Measurements from ENCODE around the gene MACROD2. TPM values are rescaled to one million over a fixed set of nuclear protein-coding genes. Genes with fewer than 3 reads are reported as not detected.

The MACROD2 gene
- total and polyA plus RNA-seq, 7 donors: 0.20 to 4.8 (median 0.87) TPM

DNA sequence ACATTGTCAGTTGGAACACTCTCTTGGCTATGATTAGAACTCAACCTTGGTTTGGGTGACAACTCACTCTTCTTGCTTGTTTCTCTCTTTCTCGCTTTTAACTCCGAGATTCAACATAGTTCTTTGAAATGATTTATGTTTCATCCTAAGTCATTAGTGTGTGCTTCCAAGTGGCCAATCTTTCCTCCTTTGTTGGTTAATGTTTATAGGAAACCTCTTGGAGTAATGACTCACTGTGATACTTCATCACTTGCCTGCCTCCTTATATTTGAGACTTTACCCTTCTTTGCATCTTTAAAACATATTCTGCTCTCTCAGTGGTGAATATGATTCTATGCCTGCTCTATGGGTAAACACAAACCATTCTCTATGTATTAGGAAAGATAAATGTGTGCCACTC, 621.8 kb downstream of the MACROD2 start:
- DNase-seq (no peak), ATAC-seq (no peak)
- 70 to 80% (median 79%) methylated on average over 2 of the region's 2 CpGs for WGBS, 3 donors
- H3K27me3 ChIP-seq (ENCODE audit: insufficient read depth in 3 of 3, low read length in 2 of 3): no peaks in the 10 kb centered on the region
- H3K4me1 ChIP-seq: no peaks in the 10 kb centered on the region
- no peaks in the 10 kb centered on the region for H3K9me3 ChIP-seq
- H3K27ac ChIP-seq: no peak overlapping the region
- intact Hi-C loops (cut with DNase I): no loop called here
- TF ChIP-seq, protein P1, sequence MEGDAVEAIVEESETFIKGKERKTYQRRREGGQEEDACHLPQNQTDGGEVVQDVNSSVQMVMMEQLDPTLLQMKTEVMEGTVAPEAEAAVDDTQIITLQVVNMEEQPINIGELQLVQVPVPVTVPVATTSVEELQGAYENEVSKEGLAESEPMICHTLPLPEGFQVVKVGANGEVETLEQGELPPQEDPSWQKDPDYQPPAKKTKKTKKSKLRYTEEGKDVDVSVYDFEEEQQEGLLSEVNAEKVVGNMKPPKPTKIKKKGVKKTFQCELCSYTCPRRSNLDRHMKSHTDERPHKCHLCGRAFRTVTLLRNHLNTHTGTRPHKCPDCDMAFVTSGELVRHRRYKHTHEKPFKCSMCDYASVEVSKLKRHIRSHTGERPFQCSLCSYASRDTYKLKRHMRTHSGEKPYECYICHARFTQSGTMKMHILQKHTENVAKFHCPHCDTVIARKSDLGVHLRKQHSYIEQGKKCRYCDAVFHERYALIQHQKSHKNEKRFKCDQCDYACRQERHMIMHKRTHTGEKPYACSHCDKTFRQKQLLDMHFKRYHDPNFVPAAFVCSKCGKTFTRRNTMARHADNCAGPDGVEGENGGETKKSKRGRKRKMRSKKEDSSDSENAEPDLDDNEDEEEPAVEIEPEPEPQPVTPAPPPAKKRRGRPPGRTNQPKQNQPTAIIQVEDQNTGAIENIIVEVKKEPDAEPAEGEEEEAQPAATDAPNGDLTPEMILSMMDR (IDR thresholded peaks at IDR 0.05): no peak
- no peak overlapping the region for H3K4me3 ChIP-seq
- H3K36me3 ChIP-seq (ENCODE audit: insufficient read depth in 1 of 2, low read depth in 1 of 2): no peaks in the 10 kb centered on the region

DNA sequence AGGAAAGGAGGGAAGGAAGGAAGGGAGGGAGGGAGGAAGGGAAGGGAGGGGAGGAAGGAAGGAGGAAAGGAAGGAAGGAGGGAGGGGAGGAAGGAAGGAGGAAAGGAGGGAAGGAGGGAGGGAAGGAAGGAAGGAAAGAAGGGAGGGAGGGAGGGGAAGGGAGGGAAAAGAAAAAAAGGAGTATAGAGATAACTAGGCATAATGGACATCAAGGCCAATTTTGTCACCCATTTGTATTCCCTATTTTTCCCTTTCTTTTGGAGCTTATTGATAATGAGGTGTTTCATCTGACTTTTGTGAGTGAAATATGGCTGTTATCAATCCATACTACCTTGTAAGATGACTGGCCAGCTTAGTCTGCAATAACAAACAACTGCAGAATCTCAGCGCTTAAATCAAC, 624.1 kb downstream of the MACROD2 start:
- intact Hi-C loops (cut with DNase I): no loop called here
- H3K9me3 ChIP-seq: no peaks in the 10 kb centered on the region

DNA sequence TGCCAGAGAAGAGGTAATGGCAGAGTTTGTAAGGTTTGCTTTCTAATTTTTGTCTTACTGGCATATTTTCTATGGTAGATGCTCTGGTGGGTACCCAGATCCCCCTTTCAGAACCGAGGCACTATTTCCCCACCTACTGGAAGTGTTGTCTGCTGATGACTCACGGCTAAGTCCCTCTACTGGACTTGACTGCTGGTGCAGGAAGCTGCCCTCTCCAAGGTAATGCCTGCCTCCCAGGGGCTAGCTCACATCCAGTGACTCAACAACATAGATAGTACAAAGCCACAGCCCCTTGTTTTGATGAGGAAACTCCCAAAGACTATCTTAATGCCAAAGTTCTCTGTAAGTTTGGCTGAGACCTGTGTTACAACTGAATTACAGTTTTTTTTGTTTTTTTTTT, 627.5 kb downstream of the MACROD2 start:
- 50 to 54% (median 52%) methylated on average over 2 of the region's 2 CpGs for WGBS, 3 donors
- intact Hi-C loops (cut with DNase I): no loop called here
- H3K4me3 ChIP-seq: no peak overlapping the region
- DNase-seq: no peak
- TF ChIP-seq, protein P1 (IDR thresholded peaks at IDR 0.05): no peak
- no peaks in the 10 kb centered on the region for H3K9me3 ChIP-seq
- no peaks in the 10 kb centered on the region for H3K4me1 ChIP-seq
- H3K27me3 ChIP-seq (ENCODE audit: insufficient read depth in 3 of 3, low read length in 2 of 3): no peaks in the 10 kb centered on the region
- ATAC-seq: no peak
- no peak overlapping the region for H3K27ac ChIP-seq
- H3K36me3 ChIP-seq (ENCODE audit: insufficient read depth in 1 of 2, low read depth in 1 of 2): no peaks in the 10 kb centered on the region

More for the DNA sequence above, 624.1 kb downstream of the MACROD2 start:
- Histone ChIP-seq H3K27me3 (ENCODE audit: insufficient read depth in 3 of 3, low read length in 2 of 3) (no peaks in the 10 kb centered on the region), H3K27ac (no peak overlapping the region), H3K4me3 (no peak overlapping the region), H3K36me3 (ENCODE audit: insufficient read depth in 1 of 2, low read depth in 1 of 2) (no peaks in the 10 kb centered on the region), H3K4me1 (no peaks in the 10 kb centered on the region)
- TF ChIP-seq, protein P1 (IDR thresholded peaks at IDR 0.05): no peak
- WGBS, 3 donors: 98 to 100% (median 100%) methylated on average over 1 of the region's 1 CpG
- ATAC-seq (no peak), DNase-seq (no peak)

DNA sequence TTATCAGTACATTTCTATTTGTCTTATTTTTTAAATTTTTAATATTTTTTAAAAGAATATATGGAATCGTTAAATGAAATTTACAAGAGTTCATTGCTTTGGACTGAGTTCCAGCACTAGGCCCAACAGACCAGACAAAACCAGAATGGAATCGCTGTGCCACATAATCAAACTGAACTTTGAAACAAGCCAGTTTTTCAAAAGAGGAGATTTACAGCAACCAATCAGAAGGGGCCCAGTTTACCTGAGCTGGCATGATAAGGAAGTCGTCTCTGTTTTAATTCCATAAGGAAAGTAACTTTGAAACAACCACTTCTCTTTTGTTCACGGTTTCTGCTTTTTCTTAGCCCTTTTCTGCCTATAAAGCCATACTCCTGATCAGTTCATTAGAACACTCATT, 635.7 kb downstream of the MACROD2 start:
- no peak for DNase-seq
- ATAC-seq: no peak
- TF ChIP-seq, protein P1 (IDR thresholded peaks at IDR 0.05): no peak

DNA sequence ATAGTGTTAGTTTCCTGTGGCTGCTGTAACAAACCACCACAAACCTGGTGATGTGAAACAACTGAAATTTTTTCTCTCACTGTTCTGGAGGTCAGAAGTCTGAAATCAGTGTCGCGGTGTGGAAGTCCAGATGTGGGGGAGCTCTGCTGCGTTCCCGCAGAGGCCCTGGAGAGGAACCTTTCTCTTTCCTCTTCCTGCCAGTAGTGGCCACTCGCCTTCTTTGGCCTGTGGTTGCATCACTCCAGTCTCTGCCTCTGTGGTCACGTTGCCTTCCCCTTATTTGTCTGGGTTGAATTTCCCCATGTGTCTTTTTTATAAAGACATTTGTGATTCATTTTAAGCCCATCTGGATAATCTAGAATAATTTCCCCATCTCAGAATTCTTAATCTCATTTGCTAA, 637.6 kb downstream of the MACROD2 start:
- Histone ChIP-seq H3K4me1 (no peaks in the 10 kb centered on the region), H3K36me3 (ENCODE audit: insufficient read depth in 1 of 2, low read depth in 1 of 2) (no peaks in the 10 kb centered on the region), H3K27me3 (ENCODE audit: insufficient read depth in 3 of 3, low read length in 2 of 3) (no peaks in the 10 kb centered on the region), H3K4me3 (no peak overlapping the region), H3K9me3 (no peaks in the 10 kb centered on the region), H3K27ac (no peak overlapping the region)
- TF ChIP-seq, protein P1 (IDR thresholded peaks at IDR 0.05): no peak
- no peak for ATAC-seq
- no peak for DNase-seq
- intact Hi-C loops (cut with DNase I): no loop called here
- 74 to 83% (median 80%) methylated on average over 6 of the region's 6 CpGs for WGBS, 3 donors

More for the DNA sequence above, 635.7 kb downstream of the MACROD2 start:
- intact Hi-C loops (cut with DNase I): no loop called here
- Histone ChIP-seq H3K27ac (no peak overlapping the region), H3K4me1 (no peaks in the 10 kb centered on the region), H3K4me3 (no peak overlapping the region), H3K36me3 (ENCODE audit: insufficient read depth in 1 of 2, low read depth in 1 of 2) (no peaks in the 10 kb centered on the region), H3K9me3 (no peaks in the 10 kb centered on the region), H3K27me3 (ENCODE audit: insufficient read depth in 3 of 3, low read length in 2 of 3) (no peaks in the 10 kb centered on the region)
- 90 to 97% (median 95%) methylated on average over 4 of the region's 4 CpGs for WGBS, 3 donors

Data from psoas muscle (tissue), 8 donors.